ENCODE measurements around the gene ARL2.
"Not testable (repeated sequence)": the region's sequence is repeated elsewhere in the genome, so short reads cannot be mapped to it uniquely, and the experiment has no call there.

ARL2 gene

DNA sequence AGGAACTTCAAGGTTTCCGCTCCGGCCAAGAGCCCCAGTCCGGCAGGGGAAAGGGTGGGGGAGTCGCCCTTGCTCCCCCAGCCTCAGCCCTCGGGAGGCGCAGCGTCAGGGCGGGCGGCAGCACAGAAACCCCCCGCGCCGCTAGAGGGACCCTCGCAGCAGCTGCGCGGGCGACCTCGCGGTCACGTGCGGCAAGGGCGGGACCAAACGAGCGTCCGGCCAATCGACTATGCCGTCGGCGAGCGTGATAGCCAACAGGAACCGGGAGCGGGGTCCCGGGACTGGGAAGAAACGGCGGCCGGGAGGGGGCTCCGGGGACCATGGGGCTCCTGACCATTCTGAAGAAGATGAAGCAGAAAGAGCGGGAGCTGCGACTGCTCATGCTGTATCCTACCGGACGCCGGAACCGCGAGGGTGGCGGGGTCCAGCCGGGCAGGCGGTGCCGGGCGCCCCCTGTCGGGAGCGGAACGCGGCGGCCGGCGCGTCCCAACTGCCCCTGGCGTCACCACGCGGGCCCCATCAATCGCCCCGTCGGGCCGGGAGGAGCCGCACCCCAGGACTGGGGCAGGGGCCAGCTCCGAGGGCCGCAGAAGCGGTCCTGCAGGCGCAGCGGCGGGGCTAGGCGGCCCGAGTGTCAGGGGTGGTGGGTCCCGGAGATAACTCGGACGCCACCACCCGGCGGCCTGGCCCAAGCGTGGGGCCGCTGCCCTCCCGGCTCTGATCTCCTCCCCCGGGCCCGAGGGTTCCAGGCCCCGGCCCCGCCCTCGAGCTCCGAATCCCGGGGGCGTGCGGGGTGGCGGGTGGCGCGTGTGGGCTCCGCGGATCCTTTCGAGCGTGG lies at the start of gene ARL2:
Gene ARL2, plus strand, starts transcription at position 273 of the 838 bp plus-strand sequence. Its CDS starts 48 bp downstream, at position 321.
- H3K27ac Mint-ChIP-seq: peak within 1 kb of the TSS; percentile 94
- peak within 1 kb of the TSS; percentile 91 for H3K4me3 Mint-ChIP-seq
- H3K27me3 Mint-ChIP-seq: no peaks in the 10 kb centered on the region
- no peaks in the 10 kb centered on the region for H3K9me3 Mint-ChIP-seq (ENCODE audit: low read depth)
- peaks cover 27% of the 10 kb centered on the region for H3K4me1 Mint-ChIP-seq (ENCODE audit: low read depth)
- no peaks in the 10 kb centered on the region for H3K36me3 Mint-ChIP-seq

DNA sequence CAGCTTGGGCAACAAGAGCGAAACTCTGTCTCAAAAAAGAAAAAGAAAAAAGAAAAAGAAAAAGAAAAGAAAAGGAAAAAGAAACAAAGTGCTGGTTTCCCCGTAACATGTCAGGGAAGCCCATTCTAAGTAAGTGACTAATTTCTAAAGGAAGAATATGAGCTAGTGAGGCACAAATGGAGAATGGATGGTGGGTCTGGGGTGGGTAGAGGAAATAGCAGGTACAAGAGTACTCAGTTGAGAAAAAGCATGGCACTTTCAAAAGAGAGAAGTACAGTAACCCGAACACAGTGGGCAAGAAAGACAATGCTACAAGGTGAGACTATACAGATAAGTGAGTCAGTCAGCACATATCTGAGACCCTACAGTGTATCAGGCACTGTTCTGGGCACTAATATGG lies 46.6 kb upstream of the ARL2 start:
- no peak overlapping the region for H3K4me3 Mint-ChIP-seq
- peaks cover 19% of the 10 kb centered on the region for H3K4me1 Mint-ChIP-seq (ENCODE audit: low read depth)
- peaks cover 2% of the 10 kb centered on the region for H3K27me3 Mint-ChIP-seq
- H3K9me3 Mint-ChIP-seq (ENCODE audit: low read depth): no peaks in the 10 kb centered on the region
- H3K36me3 Mint-ChIP-seq: no peaks in the 10 kb centered on the region
- no peak overlapping the region for H3K27ac Mint-ChIP-seq

DNA sequence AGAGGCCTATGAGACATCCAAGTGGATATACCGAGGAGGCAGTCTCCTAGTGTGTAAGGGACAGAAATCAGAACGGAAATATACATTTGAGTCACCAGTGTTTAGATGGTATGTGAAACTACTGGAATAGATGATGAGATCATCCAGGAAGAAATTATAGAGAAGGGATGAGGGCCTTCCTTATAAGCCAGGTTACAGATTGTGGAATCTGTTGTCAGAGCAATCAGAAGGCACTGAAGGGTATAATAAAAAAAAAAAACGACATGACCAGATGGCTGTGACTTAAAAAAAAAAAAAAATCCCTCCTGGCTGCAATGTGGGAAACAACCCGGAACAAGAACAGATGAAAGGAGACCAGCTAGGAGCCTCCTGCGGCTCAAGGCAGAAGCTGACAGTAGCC lies 44.8 kb upstream of the ARL2 start:
- Mint-ChIP-seq H3K27me3 (no peaks in the 10 kb centered on the region), H3K27ac (no peak overlapping the region), H3K9me3 (ENCODE audit: low read depth) (no peaks in the 10 kb centered on the region), H3K4me1 (ENCODE audit: low read depth) (peaks cover 19% of the 10 kb centered on the region), H3K36me3 (no peaks in the 10 kb centered on the region), H3K4me3 (no peak overlapping the region)

DNA sequence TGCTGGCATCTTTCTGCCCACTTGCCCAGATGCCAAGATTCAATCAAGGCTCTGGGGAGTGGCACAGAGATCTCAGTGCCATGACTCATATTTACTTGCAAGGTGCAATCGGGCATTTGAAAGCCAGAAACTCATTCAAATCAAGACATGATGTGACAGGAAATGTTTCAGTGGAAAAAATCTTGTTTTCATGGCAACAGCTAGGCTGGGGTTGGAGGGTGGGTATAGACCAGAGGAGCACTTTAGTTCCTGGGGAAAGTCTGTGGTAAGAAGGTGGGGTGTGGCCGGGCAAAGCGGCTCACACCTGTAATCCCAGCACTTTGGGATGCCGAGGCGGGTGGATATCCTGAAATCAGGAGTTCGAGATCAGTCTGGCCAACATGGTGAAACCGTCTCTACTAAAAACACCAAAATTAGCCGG lies 43.2 kb upstream of the ARL2 start:
- Mint-ChIP-seq H3K9me3 (ENCODE audit: low read depth) (no peaks in the 10 kb centered on the region), H3K36me3 (no peaks in the 10 kb centered on the region), H3K27ac (peak overlapping the region; percentile 77), H3K4me3 (peak overlapping the region; percentile 77), H3K27me3 (no peaks in the 10 kb centered on the region), H3K4me1 (ENCODE audit: low read depth) (peaks cover 17% of the 10 kb centered on the region)

DNA sequence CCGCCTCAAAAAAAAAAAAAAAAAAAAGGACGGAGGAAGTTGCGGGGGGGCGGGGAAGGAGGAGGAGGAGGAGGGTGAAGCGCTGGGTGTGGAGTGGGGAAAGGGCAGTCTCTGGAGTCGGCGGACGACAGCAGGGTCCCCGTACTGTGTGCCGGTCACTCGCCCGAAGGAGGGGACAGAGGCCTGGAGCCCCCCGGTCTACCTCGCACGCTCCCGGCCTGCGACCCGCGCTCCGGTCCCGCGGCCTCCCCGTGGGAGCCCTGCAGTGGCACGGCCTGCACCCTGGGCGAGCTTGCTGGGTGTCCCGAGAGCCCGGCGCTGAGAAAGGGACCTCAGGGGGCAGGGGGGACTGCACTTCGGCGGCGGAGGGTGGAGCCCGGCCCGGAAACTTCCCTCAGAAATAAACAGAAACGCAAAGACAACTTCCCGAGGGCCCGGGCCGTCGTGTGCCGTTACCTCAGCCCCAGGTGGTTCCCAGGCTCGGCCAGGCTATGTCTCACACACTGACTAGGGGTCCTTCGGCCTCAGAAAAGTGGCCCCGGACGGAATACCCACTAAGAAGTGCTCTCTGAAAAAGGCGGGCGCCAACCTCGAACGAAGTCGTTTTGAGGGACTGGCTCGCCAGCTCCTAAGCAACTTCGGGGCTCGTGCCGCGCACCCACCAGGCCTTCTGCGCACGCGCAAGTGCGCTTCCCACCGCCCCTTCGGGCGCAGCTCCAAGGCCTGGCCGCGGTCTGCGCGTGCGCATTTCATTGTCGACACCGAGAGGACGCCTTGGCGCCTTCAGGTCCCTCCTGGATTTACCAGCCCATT lies 42.3 kb upstream of the ARL2 start, which contains the start of gene MAJIN:
Gene MAJIN, minus strand, starts transcription at position 688 of the 813 bp plus-strand sequence. CDS start 12,703 bp downstream, outside the sequence.
- Mint-ChIP-seq H3K27ac (peak within 1 kb of the TSS; percentile 77), H3K9me3 (ENCODE audit: low read depth) (no peaks in the 10 kb centered on the region), H3K36me3 (no peaks in the 10 kb centered on the region)

DNA sequence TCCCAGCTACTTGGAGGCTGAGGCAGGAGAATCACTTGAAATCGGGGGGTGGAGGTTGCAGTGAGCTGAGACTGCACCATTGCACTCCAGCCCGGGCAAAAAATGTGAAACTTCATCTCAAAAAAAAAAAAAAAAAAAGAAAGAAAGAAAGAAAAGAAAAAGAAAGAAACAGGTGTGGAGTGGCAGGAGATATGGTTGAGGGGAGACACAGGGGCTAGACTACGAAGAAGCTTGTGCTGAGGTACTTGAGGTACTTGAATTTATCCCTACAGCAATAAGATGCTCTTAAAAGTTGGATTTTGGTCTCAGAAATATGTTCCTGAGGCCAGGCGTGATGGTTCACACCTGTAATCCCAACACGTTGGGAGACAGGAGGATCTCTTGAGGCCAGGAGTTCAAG lies 39.8 kb upstream of the ARL2 start:
- no peaks in the 10 kb centered on the region for H3K36me3 Mint-ChIP-seq
- peaks cover 14% of the 10 kb centered on the region for H3K4me1 Mint-ChIP-seq (ENCODE audit: low read depth)
- H3K4me3 Mint-ChIP-seq: no peak overlapping the region
- no peak overlapping the region for H3K27ac Mint-ChIP-seq
- peaks cover 2% of the 10 kb centered on the region for H3K27me3 Mint-ChIP-seq
- H3K9me3 Mint-ChIP-seq (ENCODE audit: low read depth): no peaks in the 10 kb centered on the region

More for the DNA sequence above, 42.3 kb upstream of the ARL2 start, which contains the start of gene MAJIN:
- Mint-ChIP-seq H3K4me3 (peak within 1 kb of the TSS; percentile 77), H3K4me1 (ENCODE audit: low read depth) (peaks cover 17% of the 10 kb centered on the region), H3K27me3 (no peaks in the 10 kb centered on the region)

DNA sequence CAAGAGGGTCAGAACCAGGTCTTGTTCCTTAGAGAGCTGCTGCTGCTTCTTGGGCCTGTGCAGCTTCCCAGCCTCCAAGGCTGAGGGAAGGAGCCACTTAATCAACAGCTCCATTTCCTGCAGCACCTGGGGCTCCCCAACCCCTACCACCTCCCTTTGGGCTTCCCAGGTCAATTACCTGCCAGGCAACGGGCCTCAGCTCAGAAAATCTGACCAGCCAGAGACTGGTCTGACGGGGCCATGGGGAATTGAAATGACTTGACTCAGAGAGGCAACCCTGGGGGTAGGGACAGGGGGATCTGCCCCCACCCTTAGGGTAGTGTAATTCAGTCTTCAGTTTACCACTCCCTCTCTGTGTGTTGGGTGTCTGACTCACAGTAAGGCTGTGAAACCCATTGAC lies 37.3 kb upstream of the ARL2 start:
- Mint-ChIP-seq H3K27me3 (peaks cover 7% of the 10 kb centered on the region), H3K4me3 (no peak overlapping the region), H3K4me1 (ENCODE audit: low read depth) (peaks cover 4% of the 10 kb centered on the region), H3K9me3 (ENCODE audit: low read depth) (no peaks in the 10 kb centered on the region), H3K36me3 (no peaks in the 10 kb centered on the region), H3K27ac (no peak overlapping the region)

DNA sequence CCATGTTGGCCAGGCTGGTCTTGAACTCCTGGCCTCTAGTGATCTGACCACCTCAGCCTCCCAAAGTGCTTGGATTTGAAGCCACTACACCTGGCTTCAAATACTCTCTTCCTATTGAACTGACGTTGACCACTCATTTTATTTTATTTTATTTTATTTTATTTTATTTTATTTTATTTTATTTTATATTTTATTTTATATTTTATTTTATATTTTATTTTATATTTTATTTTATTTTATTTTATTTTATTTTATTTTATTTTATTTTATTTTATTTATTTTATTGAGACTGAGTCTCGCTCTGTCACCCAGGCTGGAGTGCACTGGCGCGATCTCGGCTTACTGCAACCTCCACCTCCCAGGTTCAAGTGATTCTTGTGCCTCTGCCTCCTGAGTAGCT lies 30.6 kb upstream of the ARL2 start:
- not testable (repeated sequence) for H3K36me3 Mint-ChIP-seq; H3K9me3 Mint-ChIP-seq (ENCODE audit: low read depth); H3K4me1 Mint-ChIP-seq (ENCODE audit: low read depth); H3K4me3 Mint-ChIP-seq; H3K27ac Mint-ChIP-seq
- H3K27me3 Mint-ChIP-seq: peaks cover 12% of the 10 kb centered on the region

DNA sequence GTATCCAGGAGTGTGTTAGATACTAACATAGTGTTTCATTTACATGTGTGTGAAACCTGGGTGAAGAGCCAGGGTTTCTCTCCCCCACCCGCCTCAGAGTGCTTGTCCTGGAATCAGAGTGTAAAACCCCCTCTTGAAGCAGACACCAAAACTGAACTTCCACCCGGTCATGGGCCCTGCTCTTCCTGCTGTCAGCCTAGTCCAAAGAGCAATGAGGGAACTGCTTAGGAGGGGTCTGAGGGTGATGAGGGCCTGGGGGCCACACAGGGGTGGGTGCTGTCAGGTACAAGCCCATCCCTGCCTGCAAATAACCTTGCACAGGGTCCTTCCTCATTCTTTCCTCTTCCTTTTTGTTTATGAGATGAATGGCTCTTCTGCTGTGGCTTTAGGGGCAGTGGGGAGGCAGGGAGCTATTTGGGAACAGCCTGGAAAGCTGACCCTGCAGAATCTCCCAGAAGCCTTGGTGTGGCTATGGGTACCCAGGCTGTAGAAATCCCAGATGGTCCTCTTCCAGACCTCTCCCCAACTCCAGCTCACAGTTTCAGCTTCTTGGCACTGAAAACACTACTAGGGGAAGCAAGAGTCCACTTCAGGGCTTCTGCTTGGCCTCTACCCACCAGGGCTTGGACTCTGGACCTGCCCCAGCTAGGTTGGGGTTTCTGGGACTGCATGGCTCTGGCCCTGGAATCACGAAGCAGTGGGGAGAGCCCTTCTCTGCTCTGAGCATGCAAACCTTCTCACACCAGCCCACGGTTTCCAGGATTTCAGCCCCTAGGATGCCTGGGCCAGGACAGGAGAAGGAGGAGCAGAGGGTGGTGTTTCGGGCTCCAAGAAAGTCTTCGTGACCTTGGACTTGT lies 25.7 kb upstream of the ARL2 start:
- Mint-ChIP-seq H3K4me3 (no peak overlapping the region), H3K36me3 (no peaks in the 10 kb centered on the region), H3K27me3 (peaks cover 5% of the 10 kb centered on the region), H3K9me3 (ENCODE audit: low read depth) (no peaks in the 10 kb centered on the region), H3K4me1 (ENCODE audit: low read depth) (peaks cover 6% of the 10 kb centered on the region), H3K27ac (no peak overlapping the region)

DNA sequence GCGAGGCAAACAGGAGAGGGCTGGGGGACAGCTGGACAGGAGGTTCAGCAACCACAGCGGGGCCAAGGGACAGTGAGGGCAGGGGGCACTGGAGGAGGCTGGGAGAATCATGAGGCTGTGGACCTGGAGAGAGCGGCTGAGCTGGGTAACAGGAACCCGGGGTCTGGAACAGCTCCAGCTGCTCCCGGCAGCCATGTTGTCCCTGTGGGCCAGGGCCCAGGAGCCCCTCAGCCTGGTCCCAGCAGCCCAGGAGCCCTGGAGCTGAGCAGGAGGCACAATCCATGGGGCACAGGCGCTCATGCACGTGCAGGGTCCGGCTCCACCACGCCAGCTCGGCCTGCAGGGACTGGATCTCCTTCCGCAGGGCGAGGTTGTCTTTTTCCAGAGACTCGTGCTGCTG lies 24.5 kb upstream of the ARL2 start:
- Mint-ChIP-seq H3K36me3 (no peaks in the 10 kb centered on the region), H3K27me3 (peaks cover 5% of the 10 kb centered on the region), H3K4me3 (no peak overlapping the region), H3K4me1 (ENCODE audit: low read depth) (peaks cover 6% of the 10 kb centered on the region), H3K9me3 (ENCODE audit: low read depth) (no peaks in the 10 kb centered on the region), H3K27ac (no peak overlapping the region)

DNA sequence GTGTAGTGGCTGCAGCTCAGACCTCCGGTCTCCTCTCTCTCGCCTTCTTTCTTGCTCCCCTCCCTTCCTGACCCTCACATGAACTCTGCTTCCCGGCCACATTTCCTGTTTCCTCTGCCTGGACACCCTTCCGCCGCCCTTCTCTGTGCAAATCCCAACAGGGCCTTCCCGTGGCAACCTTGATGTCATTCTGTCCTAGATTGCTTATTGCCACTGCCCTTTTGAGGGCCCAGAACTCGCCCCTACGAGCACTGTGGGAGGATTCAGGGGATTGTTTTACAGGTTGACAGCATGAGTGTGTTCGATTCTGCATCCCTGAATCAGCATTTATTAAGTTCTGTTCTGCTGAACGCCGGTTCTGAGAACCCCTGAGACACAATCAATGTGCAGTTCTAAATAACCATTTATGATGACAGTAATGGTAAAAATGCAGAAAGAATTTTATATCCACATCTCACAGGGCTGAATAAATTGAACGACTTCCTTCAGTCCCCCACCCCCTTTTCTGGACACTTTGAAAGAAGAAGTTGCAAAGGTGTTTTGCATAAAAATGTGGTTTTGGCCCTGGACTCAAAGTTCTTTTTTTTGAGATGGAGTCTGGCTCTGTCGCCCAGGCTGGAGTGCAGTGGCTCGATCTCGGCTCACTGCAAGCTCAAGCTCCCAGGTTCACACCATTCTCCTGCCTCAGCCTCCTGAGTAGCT lies 23.6 kb upstream of the ARL2 start:
- H3K36me3 Mint-ChIP-seq: no peaks in the 10 kb centered on the region
- H3K4me1 Mint-ChIP-seq (ENCODE audit: low read depth): peaks cover 6% of the 10 kb centered on the region
- peaks cover 7% of the 10 kb centered on the region for H3K27me3 Mint-ChIP-seq
- peak overlapping the region; percentile 53 for H3K4me3 Mint-ChIP-seq
- no peak overlapping the region for H3K27ac Mint-ChIP-seq
- H3K9me3 Mint-ChIP-seq (ENCODE audit: low read depth): no peaks in the 10 kb centered on the region

DNA sequence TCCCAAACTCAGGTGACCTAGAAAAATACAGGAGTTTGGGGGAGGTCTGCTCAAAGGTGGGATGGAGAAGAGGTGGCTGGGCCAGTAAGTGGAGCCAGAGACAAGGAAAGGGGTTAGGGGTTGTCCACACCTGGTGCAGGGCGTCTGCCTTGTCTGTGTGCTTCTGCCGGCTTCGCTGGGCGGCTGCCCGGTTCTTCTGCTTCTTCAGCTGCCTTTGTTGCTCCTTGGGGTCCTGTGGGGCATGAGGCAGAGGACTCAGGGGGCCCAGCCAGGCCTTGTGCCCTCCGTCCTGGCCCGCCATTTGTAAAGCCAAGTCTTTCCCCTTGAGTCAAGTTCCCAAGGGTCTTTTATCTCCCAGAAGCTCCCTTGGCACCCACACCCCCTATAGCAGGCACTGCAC lies 19.6 kb upstream of the ARL2 start:
- peaks cover 3% of the 10 kb centered on the region for H3K27me3 Mint-ChIP-seq
- peaks cover 15% of the 10 kb centered on the region for H3K4me1 Mint-ChIP-seq (ENCODE audit: low read depth)
- no peaks in the 10 kb centered on the region for H3K9me3 Mint-ChIP-seq (ENCODE audit: low read depth)
- no peak overlapping the region for H3K27ac Mint-ChIP-seq
- no peak overlapping the region for H3K4me3 Mint-ChIP-seq
- H3K36me3 Mint-ChIP-seq: no peaks in the 10 kb centered on the region

DNA sequence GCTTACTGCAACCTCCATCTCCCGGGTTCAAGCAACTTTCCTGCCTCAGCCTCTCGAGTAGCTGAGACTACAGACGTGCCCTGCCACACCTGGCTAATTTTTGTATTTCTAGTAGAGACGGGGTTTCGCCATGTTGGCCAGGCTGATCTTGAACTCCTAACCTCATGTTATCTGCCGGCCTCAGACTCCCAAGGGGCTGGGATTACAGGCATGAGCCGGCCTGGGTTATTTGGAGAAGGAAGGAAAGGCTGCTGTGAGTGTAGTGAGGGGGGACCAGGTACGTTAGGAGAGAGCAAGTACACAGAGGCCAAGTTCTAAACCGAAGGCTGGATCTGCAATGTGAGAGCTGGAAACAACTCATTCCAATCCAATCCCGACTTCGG lies 17.6 kb upstream of the ARL2 start:
- no peaks in the 10 kb centered on the region for H3K9me3 Mint-ChIP-seq (ENCODE audit: low read depth)
- no peaks in the 10 kb centered on the region for H3K36me3 Mint-ChIP-seq
- no peak overlapping the region for H3K27ac Mint-ChIP-seq

DNA sequence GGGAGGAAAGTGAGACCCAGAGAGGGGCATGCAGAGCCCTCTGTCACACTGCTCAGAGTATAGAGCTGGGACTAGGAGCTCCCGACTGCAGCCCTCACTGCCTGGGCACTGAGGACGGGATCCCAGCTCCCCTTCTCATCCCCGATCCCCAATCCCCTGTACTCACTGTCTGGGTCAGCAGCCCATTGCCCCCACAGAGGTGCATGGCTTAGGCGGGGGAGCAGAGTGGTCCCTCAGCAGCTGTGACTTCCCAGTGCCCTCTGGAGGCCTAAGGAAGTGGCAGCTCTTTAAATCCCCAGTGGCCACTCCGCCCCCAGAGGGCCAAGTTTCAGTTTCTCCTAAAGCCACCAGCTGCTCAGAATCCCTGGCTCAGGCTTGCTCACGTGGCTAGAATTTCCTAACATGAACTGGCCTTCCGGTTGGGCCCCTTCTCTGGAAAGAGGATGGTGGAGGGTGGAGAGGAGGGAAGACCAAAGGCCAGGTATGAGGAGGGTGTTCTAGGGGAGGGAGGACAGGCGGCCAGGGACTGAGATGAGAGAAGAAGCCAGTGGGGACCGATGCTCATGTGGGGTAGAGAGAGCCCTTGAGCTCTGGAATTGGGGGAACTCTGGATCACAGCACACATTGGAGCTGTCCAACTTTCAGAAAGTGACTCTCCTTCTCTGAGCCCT lies 17.1 kb upstream of the ARL2 start, which contains the start of gene BATF2:
Gene BATF2, minus strand, starts transcription at position 262 of the 671 bp plus-strand sequence. Its CDS starts 57 bp downstream, at position 205.
- H3K27ac Mint-ChIP-seq: no peak within 1 kb of the TSS
- no peak within 1 kb of the TSS for H3K4me3 Mint-ChIP-seq
- H3K36me3 Mint-ChIP-seq: no peaks in the 10 kb centered on the region
- H3K9me3 Mint-ChIP-seq (ENCODE audit: low read depth): no peaks in the 10 kb centered on the region
- H3K4me1 Mint-ChIP-seq (ENCODE audit: low read depth): peaks cover 9% of the 10 kb centered on the region
- H3K27me3 Mint-ChIP-seq: peaks cover 3% of the 10 kb centered on the region

More for the DNA sequence above, 17.6 kb upstream of the ARL2 start:
- peaks cover 3% of the 10 kb centered on the region for H3K27me3 Mint-ChIP-seq
- peaks cover 9% of the 10 kb centered on the region for H3K4me1 Mint-ChIP-seq (ENCODE audit: low read depth)
- H3K4me3 Mint-ChIP-seq: no peak overlapping the region

Measured in activated naive CD8-positive, alpha-beta T cell (primary cell).